Stimulated activated CD4-positive, alpha-beta T cell treated with anti-CD3 and anti-CD28 coated beads, Interleukin-4, amount 100 ng/mL, for 1 hour (primary cell): ENCODE results near the gene FAM221A.
"Not testable (repeated sequence)": the region's sequence is repeated elsewhere in the genome, so short reads cannot be mapped to it uniquely, and the experiment has no call there.

Experiments
- DNase-seq: peaks from one replicate; pipeline ENCODE4 v3.0.0-alpha.2; 2020

The FAM221A gene

GRCh38 chr7:23679898-23680413 is at the start of gene FAM221A:
TSS of gene FAM221A (plus strand) at chr7:23680199. CDS start at chr7:23680219, 20 bp downstream.
- peak; percentile 86 for DNase-seq

GRCh38 chr7:23633417-23633816 is 46.6 kb upstream of the FAM221A start:
- no peak for DNase-seq

GRCh38 chr7:23645822-23646221 is 34.2 kb upstream of the FAM221A start:
- no peak for DNase-seq

GRCh38 chr7:23653942-23654341 is 26.1 kb upstream of the FAM221A start:
- DNase-seq = no peak

GRCh38 chr7:23654508-23654907 is 25.5 kb upstream of the FAM221A start:
- DNase-seq = no peak

- no peak for DNase-seq
Observed at GRCh38 chr7:23655433-23655832, 24.6 kb upstream of the FAM221A start.

GRCh38 chr7:23658831-23659427 is 21.1 kb upstream of the FAM221A start:
- no peak for DNase-seq

GRCh38 chr7:23661385-23661784 is 18.6 kb upstream of the FAM221A start:
- no peak for DNase-seq

- no peak for DNase-seq
Observed at GRCh38 chr7:23662124-23662983, 17.6 kb upstream of the FAM221A start.

GRCh38 chr7:23662984-23663313 is 17.1 kb upstream of the FAM221A start:
- DNase-seq = no peak

GRCh38 chr7:23664122-23664521 is 15.9 kb upstream of the FAM221A start:
- no peak for DNase-seq

GRCh38 chr7:23672033-23672432 is 8.0 kb upstream of the FAM221A start:
- no peak for DNase-seq

- peak; percentile 48 for DNase-seq
Observed at GRCh38 chr7:23680414-23681405, 711 bp downstream of the FAM221A start.

- DNase-seq = not testable (repeated sequence)
Observed at GRCh38 chr7:23684041-23684440, 4.0 kb downstream of the FAM221A start.

GRCh38 chr7:23685731-23686130 is 5.7 kb downstream of the FAM221A start:
- DNase-seq = no peak

GRCh38 chr7:23687011-23687410 is 7.0 kb downstream of the FAM221A start:
- DNase-seq = no peak

- no peak for DNase-seq
Observed at GRCh38 chr7:23689165-23689564, 9.2 kb downstream of the FAM221A start.

GRCh38 chr7:23691320-23691719 is 11.3 kb downstream of the FAM221A start:
- DNase-seq = no peak

GRCh38 chr7:23693224-23693623 is 13.2 kb downstream of the FAM221A start:
- no peak for DNase-seq

GRCh38 chr7:23696916-23697441 is 17.0 kb downstream of the FAM221A start:
- DNase-seq = peak; percentile 62

GRCh38 chr7:23698822-23699221 is 18.8 kb downstream of the FAM221A start:
- no peak for DNase-seq

- DNase-seq = no peak
Observed at GRCh38 chr7:23700046-23700445, 20.0 kb downstream of the FAM221A start.
